CD4-positive, alpha-beta T cell treated with Interleukin-1 beta for 1 hour (primary cell): ENCODE results near the gene AURKB.
"Not testable (repeated sequence)": the region's sequence is repeated elsewhere in the genome, so short reads cannot be mapped to it uniquely, and the experiment has no call there.

ENCODE experiments used
- DNase-seq, 2 donors: peaks; one replicate each; pipeline ENCODE4 v3.0.0-alpha.2; 2020 to 2022

Gene AURKB

GRCh38 chr17:8209907-8210760 lies at the start of gene AURKB:
Gene AURKB, minus strand, starts transcription at chr17:8210575. Its CDS starts 351 bp downstream, at chr17:8210224.
- peak; percentile 95 to 96 for DNase-seq

- DNase-seq = no peak
Observed at GRCh38 chr17:8257801-8258200, 47.4 kb upstream of the AURKB start.

- no peak for DNase-seq
Observed at GRCh38 chr17:8256691-8257090, 46.3 kb upstream of the AURKB start.

- no peak for DNase-seq
Observed at GRCh38 chr17:8256291-8256690, 45.9 kb upstream of the AURKB start.

GRCh38 chr17:8255499-8255898 lies 45.1 kb upstream of the AURKB start:
- no peak for DNase-seq

- no peak for DNase-seq
Observed at GRCh38 chr17:8254881-8255280, 44.5 kb upstream of the AURKB start.

- peak in 1 of 2 donors; percentile 16 for DNase-seq
Observed at GRCh38 chr17:8253801-8254200, 43.4 kb upstream of the AURKB start.

GRCh38 chr17:8251411-8251810 lies 41.0 kb upstream of the AURKB start:
- not testable (repeated sequence) for DNase-seq

- DNase-seq = no peak
Observed at GRCh38 chr17:8249621-8250500, 39.5 kb upstream of the AURKB start.

GRCh38 chr17:8248751-8249607 lies 38.6 kb upstream of the AURKB start, which contains the start of gene PFAS:
Gene PFAS, plus strand, starts transcription at chr17:8249289. Its CDS starts 4,649 bp downstream, at chr17:8253938.
- peak; percentile 94 to 95 for DNase-seq

GRCh38 chr17:8244768-8245167 lies 34.4 kb upstream of the AURKB start:
- DNase-seq = no peak

- DNase-seq = peak in 1 of 2 donors; percentile 42
Observed at GRCh38 chr17:8243827-8244226, 33.5 kb upstream of the AURKB start.

GRCh38 chr17:8237886-8238285 lies 27.5 kb upstream of the AURKB start:
- no peak for DNase-seq

GRCh38 chr17:8237175-8237574 lies 26.8 kb upstream of the AURKB start:
- DNase-seq = no peak

- no peak for DNase-seq
Observed at GRCh38 chr17:8235676-8236075, 25.3 kb upstream of the AURKB start.

GRCh38 chr17:8234361-8235270 lies 24.2 kb upstream of the AURKB start:
- DNase-seq = no peak

GRCh38 chr17:8231701-8232100 lies 21.3 kb upstream of the AURKB start:
- no peak for DNase-seq

GRCh38 chr17:8227238-8227581 lies 16.8 kb upstream of the AURKB start:
- no peak for DNase-seq

GRCh38 chr17:8226536-8227237 lies 16.3 kb upstream of the AURKB start:
- peak; percentile 39 to 58 for DNase-seq

GRCh38 chr17:8225813-8226535 lies 15.6 kb upstream of the AURKB start:
- peak; percentile 72 to 81 for DNase-seq
